Pancreas (tissue), 10 donors: ENCODE data around the gene IGBP1. TPM values are rescaled to one million over a fixed set of nuclear protein-coding genes. Genes with fewer than 3 reads are reported as not detected.
"Not testable (repeated sequence)": the region's sequence is repeated elsewhere in the genome, so short reads cannot be mapped to it uniquely, and the experiment has no call there.

Experiments
- ATAC-seq, 4 donors: fragments of 200-7000 bp; cut with Tn5 transposase; one replicate each; pipeline versions ENCODE4 v1.8.0 to v1.9.1; 2020; ENCODE audit warnings: mild to moderate bottlenecking in 4 of 4, moderate library complexity in 4 of 4
- DNase-seq, 6 donors: peaks; one replicate each; pipeline ENCODE4 v3.0.0-alpha.2; 2020
- FAIRE-seq: peaks from 2 replicates; lab custom pipeline; 2012; peaks lifted over from hg19 to GRCh38; lab: Jason Lieb, UNC
- H3K27ac ChIP-seq, 4 donors: fragments of 200-600 bp; sonication (generic); 1 replicate in 3 of 4; 2 replicates in 1 of 4; pipeline versions ENCODE4 v1.5.0 to v1.8.0; 2020
- H3K27me3 ChIP-seq, 4 donors: fragments of 200-600 bp; one replicate each; pipeline ENCODE4 v1.8.0; 2021
- H3K36me3 ChIP-seq, 3 donors: fragments of 200-600 bp; sonication (generic) in 1 of 3; one replicate each; pipeline versions ENCODE4 v1.5.0 to v1.8.0; 2020 to 2021
- H3K4me1 ChIP-seq, 3 donors: fragments of 200-600 bp; one replicate each; pipeline ENCODE4 v1.8.0; 2021
- H3K4me3 ChIP-seq, 4 donors: fragments of 200-600 bp; sonication (generic) in 2 of 4; one replicate each; pipeline versions ENCODE4 v1.5.0 to v1.8.0; 2020 to 2021
- H3K9me3 ChIP-seq, 4 donors: fragments of 200-600 bp; one replicate each; pipeline ENCODE4 v1.8.0; 2021
- CTCF ChIP-seq, 4 donors: fragments of 200-600 bp; sonication (generic) in 3 of 4; IDR thresholded peaks; one replicate each; pipeline versions ENCODE4 v1.5.0 to v1.8.0; 2021; ENCODE audit warnings: antibody characterized with exemption in 4 of 4
- WGBS, 2 donors: extraction: QIAGEN DNeasy Blood & Tissue Kit; methylation state at CpG; one replicate each; pipeline ENCODE4 v1.1.7; 2013; 5-methylcytosine and 5-hydroxymethylcytosine counted together
- intact Hi-C, 3 donors: fragments of 100-400 bp; cut with DNase I; formaldehyde crosslinking; loops; one replicate each; pipeline versions ENCODE4 v1.11.1 to v1.14.2; 2022
- polyA plus RNA-seq, 2 donors: library from polyadenylated mRNA; stranded (reverse); fragments of 200-250 nt; gene quantifications; one replicate each; pipeline ENCODE4 v1.2.3, GENCODE V29; 2013
- total RNA-seq, 6 donors: library from RNA; stranded (reverse); fragmentation: NEBNext Ultra II Directional in 4 of 6; extraction: Animal tissue kit (Norgen Biotek cat#: 25700) in 4 of 6; gene quantifications; one replicate each; pipeline versions ENCODE4 v1.2.1 to v1.2.4, GENCODE V29; 2021 to 2023
- donor health status: healthy with polysubstance abuse.
- donor health status: DM: no; HTN: no; CAD: no; lungs with moderate emphysema.
- donor health status: DM: no; HTN: no; CAD: no.
- donor health status: control.
- donor health status: control.
- donor health status: Bipolar disorder and iron deficiency.
- donor health status: DM: yes; HTN: yes; CAD: no.
- donor health status: DM: no; HTN: no; CAD: no.
- donor health status: DM: no; HTN: no; CAD: no.
- donor health status: DM: yes; HTN: yes; CAD: no.

The IGBP1 gene
- total and polyA plus RNA-seq, 8 donors = 42.5 to 68.8 (median 46.4) TPM

GRCh38 chrX:70201732-70202131 lies 68.5 kb downstream of the IGBP1 start:
- no peak overlapping the region for H3K27ac ChIP-seq
- H3K36me3 ChIP-seq = no peaks in the 10 kb centered on the region
- H3K9me3 ChIP-seq = no peaks in the 10 kb centered on the region
- ATAC-seq (no peak), DNase-seq (no peak), FAIRE-seq (no peak)
- 75 to 76% methylated on average over 5 of the region's 5 CpGs for WGBS, 2 donors
- TF ChIP-seq CTCF (IDR thresholded peaks at IDR 0.05) = no peak
- H3K27me3 ChIP-seq = peaks cover 0 to 5% (median 0%) of the 10 kb centered on the region in 4 donors
- intact Hi-C loops = no loop called here
- no peaks in the 10 kb centered on the region for H3K4me1 ChIP-seq
- H3K4me3 ChIP-seq = no peak overlapping the region

DNA sequence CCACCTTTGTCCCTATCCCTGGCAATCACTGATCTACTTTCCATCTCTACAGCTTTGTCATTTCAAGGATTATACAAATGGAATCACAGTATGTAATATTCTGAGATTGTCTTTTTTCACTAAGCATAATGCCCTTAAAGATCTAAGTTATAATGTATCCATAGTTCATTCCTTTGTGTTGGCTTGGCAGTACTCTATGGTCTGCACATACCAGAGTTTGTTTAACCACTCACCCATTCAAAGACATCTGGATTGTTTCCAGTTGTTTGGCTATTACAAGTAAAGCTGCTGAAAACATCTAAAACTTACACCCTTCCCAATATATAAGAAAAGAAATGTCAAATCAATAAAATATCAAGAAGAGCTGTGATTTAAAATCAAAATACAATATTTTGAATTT lies 75.2 kb downstream of the IGBP1 start:
- Histone ChIP-seq H3K9me3 (no peaks in the 10 kb centered on the region), H3K36me3 (no peaks in the 10 kb centered on the region), H3K27ac (no peak overlapping the region), H3K27me3 (peaks cover 0 to 5% (median 0%) of the 10 kb centered on the region in 4 donors), H3K4me1 (no peaks in the 10 kb centered on the region), H3K4me3 (no peak overlapping the region)
- no peak for FAIRE-seq
- no peak for DNase-seq
- intact Hi-C loops = no loop called here
- no peak for TF ChIP-seq CTCF (IDR thresholded peaks at IDR 0.05)
- ATAC-seq = no peak

GRCh38 chrX:70209570-70209969 lies 76.3 kb downstream of the IGBP1 start:
- H3K27ac ChIP-seq, H3K4me1 ChIP-seq, ATAC-seq, H3K36me3 ChIP-seq, intact Hi-C loops, H3K27me3 ChIP-seq, H3K9me3 ChIP-seq, FAIRE-seq, DNase-seq, H3K4me3 ChIP-seq: not testable (repeated sequence)
- WGBS, 2 donors = 42 to 57% methylated on average over 6 of the region's 6 CpGs

Other genes with a start within 250 kb of the IGBP1 start
- not detected for gene AWAT2, start 83.5 kb upstream of the IGBP1 start, total RNA-seq
- gene AWAT2, start 83.5 kb upstream of the IGBP1 start, polyA plus RNA-seq = not detected
- not detected for gene OTUD6A, start 71.0 kb upstream of the IGBP1 start, total RNA-seq
- not detected for gene OTUD6A, start 71.0 kb upstream of the IGBP1 start, polyA plus RNA-seq
- not detected for gene DGAT2L6, start 44.0 kb downstream of the IGBP1 start, total RNA-seq
- gene DGAT2L6, start 44.0 kb downstream of the IGBP1 start, polyA plus RNA-seq = not detected
- gene AWAT1, start 101.2 kb downstream of the IGBP1 start, total RNA-seq = not detected
- not detected for gene AWAT1, start 101.2 kb downstream of the IGBP1 start, polyA plus RNA-seq
- under 1 TPM in 2 of 6 donors, not detected in 4; 0.20 to 0.32 TPM for gene P2RY4, start 126.8 kb downstream of the IGBP1 start, total RNA-seq
- gene P2RY4, start 126.8 kb downstream of the IGBP1 start, polyA plus RNA-seq = under 1 TPM; 0.09 to 0.11 TPM
- not detected for gene ARR3, start 134.9 kb downstream of the IGBP1 start, total RNA-seq
- gene ARR3, start 134.9 kb downstream of the IGBP1 start, polyA plus RNA-seq = not detected
- not detected for gene RAB41, start 148.7 kb downstream of the IGBP1 start, total RNA-seq
- gene RAB41, start 148.7 kb downstream of the IGBP1 start, polyA plus RNA-seq = not detected
- 10 to 100 TPM in 4 of 6 donors, 1 to 10 TPM in 2; 7.4 to 18.3 (median 12.4) TPM for gene PDZD11, start 156.5 kb downstream of the IGBP1 start, total RNA-seq
- 10 to 100 TPM; 28.7 to 30.9 TPM for gene PDZD11, start 156.5 kb downstream of the IGBP1 start, polyA plus RNA-seq
- under 1 TPM in 5 of 6 donors, not detected in 1; 0.09 to 0.72 (median 0.29) TPM for gene KIF4A, start 156.7 kb downstream of the IGBP1 start, total RNA-seq
- gene KIF4A, start 156.7 kb downstream of the IGBP1 start, polyA plus RNA-seq = under 1 TPM; 0.04 to 0.09 TPM